NCI-H2107 (cell line): ENCODE data around the gene MTREX.
"Not testable (repeated sequence)": the region's sequence is repeated elsewhere in the genome, so short reads cannot be mapped to it uniquely, and the experiment has no call there.

Experiments
- DNase-seq: peaks from one replicate; lab custom pipeline; 2025; lab: John Stamatoyannopoulos, UW

MTREX gene

GRCh38 chr5:55307383-55308253 is at the start of gene MTREX, which contains the start of gene DHX29:
TSS of gene MTREX (plus strand) at chr5:55307989. CDS start at chr5:55308014, 25 bp downstream.
TSS of gene DHX29 (minus strand) at chr5:55307694. CDS start at chr5:55307573, 121 bp downstream.
- peak; percentile 77 for DNase-seq

GRCh38 chr5:55258339-55258738 is 49.5 kb upstream of the MTREX start:
- no peak for DNase-seq

- DNase-seq: no peak
Measured at GRCh38 chr5:55276771-55277170, 31.0 kb upstream of the MTREX start.

- no peak for DNase-seq
Measured at GRCh38 chr5:55278778-55279177, 29.0 kb upstream of the MTREX start.

- no peak for DNase-seq
Measured at GRCh38 chr5:55286411-55286933, 21.3 kb upstream of the MTREX start.

GRCh38 chr5:55289808-55290207 is 18.0 kb upstream of the MTREX start:
- DNase-seq: no peak

GRCh38 chr5:55290991-55291390 is 16.8 kb upstream of the MTREX start:
- DNase-seq: no peak

GRCh38 chr5:55294935-55295334 is 12.9 kb upstream of the MTREX start:
- no peak for DNase-seq

GRCh38 chr5:55300890-55301289 is 6.9 kb upstream of the MTREX start:
- DNase-seq: no peak

GRCh38 chr5:55303238-55303690 is 4.5 kb upstream of the MTREX start:
- no peak for DNase-seq

GRCh38 chr5:55304584-55304983 is 3.2 kb upstream of the MTREX start:
- DNase-seq: no peak

- no peak for DNase-seq
Measured at GRCh38 chr5:55305345-55305744, 2.4 kb upstream of the MTREX start.

GRCh38 chr5:55306641-55307382 is 977 bp upstream of the MTREX start:
- no peak for DNase-seq

- no peak for DNase-seq
Measured at GRCh38 chr5:55308254-55308836, 556 bp downstream of the MTREX start.

GRCh38 chr5:55313870-55314617 is 6.3 kb downstream of the MTREX start:
- DNase-seq: no peak

- no peak for DNase-seq
Measured at GRCh38 chr5:55316289-55316688, 8.5 kb downstream of the MTREX start.

- no peak for DNase-seq
Measured at GRCh38 chr5:55316837-55317236, 9.0 kb downstream of the MTREX start.

- DNase-seq: not testable (repeated sequence)
Measured at GRCh38 chr5:55318237-55318636, 10.4 kb downstream of the MTREX start.

- DNase-seq: no peak
Measured at GRCh38 chr5:55319491-55319890, 11.7 kb downstream of the MTREX start.

- DNase-seq: no peak
Measured at GRCh38 chr5:55320571-55320970, 12.8 kb downstream of the MTREX start.

- no peak for DNase-seq
Measured at GRCh38 chr5:55324006-55324405, 16.2 kb downstream of the MTREX start.
